DND-41 (cell line): ENCODE measurements around the gene WNT7B.

Experiments used
- ATAC-seq: fragments of 200-7000 bp; cut with Tn5 transposase; 3 replicates; pipeline ENCODE4 v1.9.1; 2021; ENCODE audit warnings: low read depth; ENCODE audit not compliant: insufficient read depth
- DNase-seq: peaks from one replicate; pipeline ENCODE4 v3.0.0-alpha.2; 2020
- H2AFZ ChIP-seq: 2 replicates; pipeline ENCODE4 v1.6.0; 2012; ENCODE audit warnings: low read depth, low read length
- H3K27ac ChIP-seq: 2 replicates; pipeline ENCODE4 v1.5.1; 2012; ENCODE audit warnings: low read length, inconsistent platforms
- H3K27me3 ChIP-seq: fragments of 200-600 bp; sonication (generic); 2 replicates; pipeline ENCODE4 v1.6.0; 2012; ENCODE audit warnings: low read length, mild to moderate bottlenecking, inconsistent platforms; ENCODE audit not compliant: insufficient read depth, poor library complexity
- H3K36me3 ChIP-seq: 2 replicates; pipeline ENCODE4 v1.5.1; 2012; ENCODE audit warnings: low read length, inconsistent platforms; ENCODE audit not compliant: insufficient read depth
- H3K4me1 ChIP-seq: 2 replicates; pipeline ENCODE4 v1.5.1; 2012; ENCODE audit warnings: mild to moderate bottlenecking, low read length; ENCODE audit not compliant: insufficient read depth
- H3K4me2 ChIP-seq: 2 replicates; pipeline ENCODE4 v1.6.0; 2012; ENCODE audit warnings: mild to moderate bottlenecking, moderate library complexity, low read length, inconsistent platforms; ENCODE audit not compliant: insufficient read depth
- H3K4me3 ChIP-seq, 2 experiments: fragments of 200-600 bp in 1 of 2; shearing (Covaris generic) in 1 of 2; 2 replicates each; pipeline ENCODE4 v1.5.1; 2012 to 2016; ENCODE audit warnings: inconsistent platforms in 2 of 2, low read length in 2 of 2, mild to moderate bottlenecking in 2 of 2, low read depth in 1 of 2, moderate library complexity in 1 of 2
- H3K79me2 ChIP-seq: 2 replicates; pipeline ENCODE4 v1.6.0; 2012; ENCODE audit warnings: low read length, inconsistent platforms; ENCODE audit not compliant: insufficient read depth
- H3K9ac ChIP-seq: 2 replicates; pipeline ENCODE4 v1.6.0; 2012; ENCODE audit warnings: low read depth, mild to moderate bottlenecking, inconsistent platforms, low read length, moderate library complexity
- H3K9me3 ChIP-seq: 2 replicates; pipeline ENCODE4 v1.5.1; 2012; ENCODE audit warnings: low read length, moderate library complexity, mild to moderate bottlenecking, inconsistent platforms; ENCODE audit not compliant: insufficient read depth, severe bottlenecking
- H4K20me1 ChIP-seq: 2 replicates; pipeline ENCODE4 v1.6.0; 2012; ENCODE audit warnings: low read length; ENCODE audit not compliant: insufficient read depth
- CTCF ChIP-seq: IDR thresholded peaks from 2 replicates; pipeline ENCODE4 v1.5.1; 2012; ENCODE audit warnings: borderline replicate concordance, low read length, moderate library complexity, mild to moderate bottlenecking; ENCODE audit not compliant: poor library complexity, severe bottlenecking; ENCODE audit errors: extremely low read depth
- EZH2 ChIP-seq: IDR thresholded peaks from 3 replicates; pipeline ENCODE4 v1.6.1; 2012; ENCODE audit warnings: borderline replicate concordance, low read depth, mild to moderate bottlenecking, moderate library complexity, low read length, inconsistent platforms; ENCODE audit not compliant: severe bottlenecking

Gene WNT7B

GRCh38 chr22:45966320-45966894 lies 10.6 kb downstream of the WNT7B start:
- peak; percentile 91 for DNase-seq
- no peak overlapping the region for H3K4me3 ChIP-seq
- no peak overlapping the region for H3K9ac ChIP-seq
- no peaks in the 10 kb centered on the region for H3K79me2 ChIP-seq
- H3K4me2 ChIP-seq = no peak overlapping the region
- H4K20me1 ChIP-seq = peaks cover 42% of the 10 kb centered on the region
- no peak overlapping the region for H2AFZ ChIP-seq
- no peaks in the 10 kb centered on the region for H3K9me3 ChIP-seq
- H3K4me1 ChIP-seq = peaks cover 27% of the 10 kb centered on the region
- ATAC-seq = peak; percentile 97
- H3K27ac ChIP-seq = peak overlapping the region; percentile 46
- TF ChIP-seq CTCF = no peak
- H3K27me3 ChIP-seq = peaks cover 6% of the 10 kb centered on the region
- no peaks in the 10 kb centered on the region for H3K36me3 ChIP-seq

DNA sequence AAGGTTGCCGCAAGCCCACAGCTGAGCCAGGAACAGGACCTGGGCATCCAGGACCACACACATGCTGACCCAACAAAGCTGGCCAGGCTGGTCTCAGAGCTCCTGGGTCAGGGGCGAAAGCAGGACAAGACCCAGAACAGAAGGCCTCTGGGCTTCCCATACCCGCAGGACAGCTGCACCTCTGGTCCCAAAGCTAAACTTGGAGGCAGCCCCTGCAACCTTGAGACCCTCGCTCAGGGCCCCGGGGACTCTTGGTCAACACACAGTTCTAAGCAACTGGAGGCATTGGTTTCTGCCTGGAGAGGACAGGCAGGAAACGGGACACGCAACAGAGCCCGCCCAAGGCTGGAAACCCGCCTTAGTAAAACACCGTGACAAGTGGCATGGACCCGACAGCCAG lies 11.4 kb downstream of the WNT7B start:
- H3K36me3 ChIP-seq = no peaks in the 10 kb centered on the region
- peaks cover 42% of the 10 kb centered on the region for H4K20me1 ChIP-seq
- no peak overlapping the region for H3K9ac ChIP-seq
- H3K4me3 ChIP-seq = no peak overlapping the region
- no peak for TF ChIP-seq CTCF
- no peak for ATAC-seq
- no peak overlapping the region for H2AFZ ChIP-seq
- H3K4me1 ChIP-seq = peaks cover 27% of the 10 kb centered on the region
- no peak overlapping the region; the same call in 1 of the 2 replicates for H3K27ac ChIP-seq
- no peak for DNase-seq
- no peak overlapping the region for H3K4me2 ChIP-seq
- no peaks in the 10 kb centered on the region for H3K9me3 ChIP-seq
- H3K79me2 ChIP-seq = no peaks in the 10 kb centered on the region
- H3K27me3 ChIP-seq = no peaks in the 10 kb centered on the region

- no peak for TF ChIP-seq CTCF
- TF ChIP-seq EZH2 = no peak
- peaks cover 27% of the 10 kb centered on the region for H3K4me1 ChIP-seq
- H3K9ac ChIP-seq = no peak overlapping the region
- no peak overlapping the region for H3K27ac ChIP-seq
- H3K36me3 ChIP-seq = no peaks in the 10 kb centered on the region
- DNase-seq (no peak), ATAC-seq (no peak)
- H3K27me3 ChIP-seq = no peaks in the 10 kb centered on the region
- no peaks in the 10 kb centered on the region for H3K9me3 ChIP-seq
- no peaks in the 10 kb centered on the region for H3K79me2 ChIP-seq
- H2AFZ ChIP-seq = no peak overlapping the region
- H3K4me2 ChIP-seq = no peak overlapping the region
- H3K4me3 ChIP-seq = no peak overlapping the region
- H4K20me1 ChIP-seq = peaks cover 39% of the 10 kb centered on the region
Measured at GRCh38 chr22:45964926-45965527, 11.9 kb downstream of the WNT7B start.
